Measurements from ENCODE around the gene LEMD1.

Gene LEMD1

DNA sequence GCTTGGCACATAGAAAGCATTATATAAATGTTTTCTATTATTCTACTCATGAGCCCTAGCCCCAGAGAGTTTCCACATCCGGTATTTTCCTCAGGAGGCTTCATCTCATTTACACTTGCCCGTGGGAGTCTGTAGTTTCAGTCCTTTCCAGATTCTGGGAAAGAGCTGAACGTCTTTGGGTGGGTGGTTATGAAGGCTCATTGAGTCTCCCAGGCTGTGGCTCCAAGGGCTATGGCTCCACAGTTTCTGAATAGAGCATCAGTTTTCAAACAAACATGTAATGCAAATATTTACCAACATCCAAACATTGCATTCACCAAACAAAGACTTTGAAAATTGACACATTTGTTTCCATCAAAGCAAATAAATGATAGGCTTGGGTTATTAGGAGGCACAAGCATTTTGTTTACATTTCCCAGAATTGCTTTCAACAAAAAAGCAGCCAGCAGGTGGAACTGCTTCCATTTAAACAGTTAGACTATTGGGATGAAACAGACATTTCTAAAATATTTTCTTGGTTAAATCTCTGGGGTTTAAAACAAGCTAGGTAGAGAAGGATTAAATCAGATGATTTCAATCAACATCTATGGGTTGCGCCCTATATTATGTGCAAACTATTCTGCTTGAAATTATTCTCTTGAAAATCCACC, 1.3 kb upstream of the LEMD1 start:
- H3K9me3 ChIP-seq (ENCODE audit: insufficient read depth, low read depth, low read length) = no peaks in the 10 kb centered on the region
- no peak overlapping the region for H2AK5ac ChIP-seq (ENCODE audit: low read length)
- no peak overlapping the region for H3K14ac ChIP-seq (ENCODE audit: low read length)
- H3K18ac ChIP-seq (ENCODE audit: low read length) = no peak overlapping the region
- no peak overlapping the region for H4K8ac ChIP-seq (ENCODE audit: low read depth, low read length)
- H4K12ac ChIP-seq (ENCODE audit: low read depth, low read length) = no peak overlapping the region
- H3K9ac ChIP-seq (ENCODE audit: low read length) = no peak overlapping the region
- no peak overlapping the region for H3K4me2 ChIP-seq (ENCODE audit: low read length)
- H3K79me1 ChIP-seq (ENCODE audit: low read length) = no peaks in the 10 kb centered on the region
- no peak overlapping the region for H3K4me3 ChIP-seq (ENCODE audit: low read depth, low read length)
- no peak overlapping the region for H2AFZ ChIP-seq (ENCODE audit: insufficient read depth, low read length, poor library complexity)
- H2BK12ac ChIP-seq (ENCODE audit: low read length) = no peak overlapping the region
- no peak overlapping the region for H2BK120ac ChIP-seq (ENCODE audit: insufficient read depth, low read length, poor library complexity)
- no peak overlapping the region for H3K4ac ChIP-seq (ENCODE audit: low read depth, low read length)
- no peak overlapping the region for H3K23ac ChIP-seq (ENCODE audit: low read length)
- no peaks in the 10 kb centered on the region for H3K4me1 ChIP-seq (ENCODE audit: control insufficient read depth in 1 of 2, insufficient read depth in 2 of 2, low read length in 2 of 2)
- H3K27ac ChIP-seq (ENCODE audit: low read depth, low read length) = no peak overlapping the region
- no peaks in the 10 kb centered on the region for H3K36me3 ChIP-seq (ENCODE audit: control insufficient read depth in 1 of 2, insufficient read depth in 2 of 2, low read length in 2 of 2)
- no peak overlapping the region for H4K91ac ChIP-seq (ENCODE audit: low read depth, low read length)
- H2BK5ac ChIP-seq (ENCODE audit: low read depth, low read length, poor library complexity) = no peak overlapping the region
- no peaks in the 10 kb centered on the region for H3K79me2 ChIP-seq (ENCODE audit: control insufficient read depth, insufficient read depth, low read length, poor library complexity)
- H3K27me3 ChIP-seq (ENCODE audit: insufficient read depth, low read length) = no peaks in the 10 kb centered on the region
- no CpG with 5 or more reads among the region's 4 CpGs for WGBS (ENCODE audit: extremely low coverage, insufficient coverage, insufficient read length)
- DNase-seq = no peak

DNA sequence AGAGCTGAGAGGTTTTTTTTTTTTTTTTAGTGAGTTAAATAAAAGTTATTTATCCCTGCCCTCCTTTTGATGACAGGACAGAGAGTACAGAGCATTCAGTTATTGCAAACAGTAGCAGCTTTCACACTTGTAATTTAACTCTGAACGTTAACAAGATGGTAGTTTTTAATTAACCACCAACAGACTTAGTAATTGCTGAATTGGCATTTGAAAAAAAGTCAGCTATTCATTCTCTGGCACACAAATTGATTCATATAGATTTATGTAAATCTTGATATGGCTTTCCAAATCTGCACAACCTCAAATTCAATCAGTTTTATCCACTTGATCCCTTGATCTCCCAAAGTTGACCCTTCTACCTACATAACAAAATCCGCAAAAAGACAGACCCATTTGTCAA, 918 bp downstream of the LEMD1 start:
- Histone ChIP-seq H3K27ac (ENCODE audit: low read depth, low read length) (no peak overlapping the region), H2BK5ac (ENCODE audit: low read depth, low read length, poor library complexity) (no peak overlapping the region), H3K79me2 (ENCODE audit: control insufficient read depth, insufficient read depth, low read length, poor library complexity) (no peaks in the 10 kb centered on the region), H2AFZ (ENCODE audit: insufficient read depth, low read length, poor library complexity) (no peak overlapping the region), H3K14ac (ENCODE audit: low read length) (no peak overlapping the region), H4K8ac (ENCODE audit: low read depth, low read length) (no peak overlapping the region), H3K4me3 (ENCODE audit: low read depth, low read length) (no peak overlapping the region), H3K36me3 (ENCODE audit: control insufficient read depth in 1 of 2, insufficient read depth in 2 of 2, low read length in 2 of 2) (no peaks in the 10 kb centered on the region), H3K4me2 (ENCODE audit: low read length) (no peak overlapping the region), H3K9me3 (ENCODE audit: insufficient read depth, low read depth, low read length) (no peaks in the 10 kb centered on the region), H3K4ac (ENCODE audit: low read depth, low read length) (no peak overlapping the region), H4K12ac (ENCODE audit: low read depth, low read length) (no peak overlapping the region), H2BK120ac (ENCODE audit: insufficient read depth, low read length, poor library complexity) (no peak overlapping the region), H3K18ac (ENCODE audit: low read length) (no peak overlapping the region), H4K91ac (ENCODE audit: low read depth, low read length) (no peak overlapping the region), H2BK12ac (ENCODE audit: low read length) (no peak overlapping the region), H3K4me1 (ENCODE audit: control insufficient read depth in 1 of 2, insufficient read depth in 2 of 2, low read length in 2 of 2) (no peaks in the 10 kb centered on the region), H3K23ac (ENCODE audit: low read length) (no peak overlapping the region), H2AK5ac (ENCODE audit: low read length) (no peak overlapping the region), H3K79me1 (ENCODE audit: low read length) (no peaks in the 10 kb centered on the region), H3K9ac (ENCODE audit: low read length) (no peak overlapping the region), H3K27me3 (ENCODE audit: insufficient read depth, low read length) (no peaks in the 10 kb centered on the region)
- no peak for DNase-seq
- WGBS (ENCODE audit: extremely low coverage, insufficient coverage, insufficient read length) = no CpG with 5 or more reads among the region's 2 CpGs

DNA sequence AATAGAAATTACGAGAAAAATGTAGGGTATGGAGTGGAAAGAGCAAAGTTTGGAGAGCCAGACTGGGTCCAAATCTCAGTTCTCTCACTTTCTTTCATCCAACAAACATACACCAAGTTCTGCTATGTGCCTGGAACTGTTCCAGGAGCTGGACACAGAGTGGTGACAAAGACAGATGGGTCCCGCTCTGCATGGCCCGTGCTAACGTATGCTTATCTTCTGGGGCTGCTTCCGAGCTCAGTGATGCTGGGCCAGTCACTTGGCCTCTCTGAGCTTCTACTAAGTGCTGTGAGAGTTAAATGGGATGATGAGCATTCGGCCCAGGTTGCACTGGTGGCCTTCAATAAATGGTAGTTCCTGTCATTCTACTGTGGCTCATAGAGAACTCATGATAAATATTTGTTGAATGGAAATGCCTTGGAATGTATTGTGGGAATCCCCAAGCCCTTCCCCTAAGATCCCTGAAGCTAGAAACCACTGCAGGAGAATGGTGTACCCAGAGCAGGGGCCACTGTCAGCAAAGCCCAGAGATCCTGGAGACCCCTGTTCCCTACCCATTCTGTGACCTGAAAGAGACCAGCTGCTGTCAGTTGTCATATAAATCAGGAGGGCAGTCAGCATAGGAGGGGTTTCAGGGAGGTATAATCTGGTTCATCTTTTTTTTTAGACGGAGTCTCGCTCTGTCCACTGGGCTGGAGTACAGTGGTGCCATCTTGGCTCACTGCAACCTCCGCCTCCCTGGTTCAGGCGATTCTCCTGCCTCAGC, 3.8 kb downstream of the LEMD1 start:
- Histone ChIP-seq H3K4me1 (ENCODE audit: control insufficient read depth in 1 of 2, insufficient read depth in 2 of 2, low read length in 2 of 2) (no peaks in the 10 kb centered on the region), H4K8ac (ENCODE audit: low read depth, low read length) (no peak overlapping the region), H2BK12ac (ENCODE audit: low read length) (no peak overlapping the region), H2AFZ (ENCODE audit: insufficient read depth, low read length, poor library complexity) (no peak overlapping the region), H2AK5ac (ENCODE audit: low read length) (no peak overlapping the region), H3K4me2 (ENCODE audit: low read length) (no peak overlapping the region), H2BK5ac (ENCODE audit: low read depth, low read length, poor library complexity) (no peak overlapping the region), H3K18ac (ENCODE audit: low read length) (no peak overlapping the region), H4K12ac (ENCODE audit: low read depth, low read length) (no peak overlapping the region), H3K27me3 (ENCODE audit: insufficient read depth, low read length) (no peaks in the 10 kb centered on the region), H3K79me1 (ENCODE audit: low read length) (no peaks in the 10 kb centered on the region), H3K27ac (ENCODE audit: low read depth, low read length) (no peak overlapping the region), H2BK120ac (ENCODE audit: insufficient read depth, low read length, poor library complexity) (no peak overlapping the region), H3K79me2 (ENCODE audit: control insufficient read depth, insufficient read depth, low read length, poor library complexity) (no peaks in the 10 kb centered on the region), H3K23ac (ENCODE audit: low read length) (no peak overlapping the region), H3K9me3 (ENCODE audit: insufficient read depth, low read depth, low read length) (no peaks in the 10 kb centered on the region), H3K36me3 (ENCODE audit: control insufficient read depth in 1 of 2, insufficient read depth in 2 of 2, low read length in 2 of 2) (no peaks in the 10 kb centered on the region), H3K4ac (ENCODE audit: low read depth, low read length) (no peak overlapping the region), H3K9ac (ENCODE audit: low read length) (no peak overlapping the region), H3K14ac (ENCODE audit: low read length) (no peak overlapping the region), H3K4me3 (ENCODE audit: low read depth, low read length) (no peak overlapping the region), H4K91ac (ENCODE audit: low read depth, low read length) (no peak overlapping the region)
- DNase-seq = no peak
- no CpG with 5 or more reads among the region's 10 CpGs for WGBS (ENCODE audit: extremely low coverage, insufficient coverage, insufficient read length)

DNA sequence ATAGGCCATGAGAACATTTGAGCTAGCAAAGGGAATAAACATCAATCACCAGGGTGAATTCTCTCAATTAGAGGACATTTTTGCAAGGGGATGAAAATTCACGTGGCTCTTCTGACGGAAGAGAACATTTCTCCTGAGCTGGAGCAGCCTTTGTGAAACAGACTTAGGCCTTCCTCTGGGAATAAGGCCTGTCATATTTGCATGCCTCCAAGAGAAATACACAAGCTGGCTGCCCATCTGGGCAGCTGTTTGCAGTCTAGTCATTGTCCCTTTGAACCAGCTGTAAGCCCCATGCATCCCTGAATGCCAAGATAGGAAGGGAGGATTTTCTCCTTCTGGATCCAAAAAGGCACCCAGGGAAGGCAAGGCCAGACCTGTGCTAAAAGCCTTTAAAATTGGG, 5.5 kb downstream of the LEMD1 start:
- Histone ChIP-seq H3K27me3 (ENCODE audit: insufficient read depth, low read length) (no peaks in the 10 kb centered on the region), H3K4ac (ENCODE audit: low read depth, low read length) (no peak overlapping the region), H3K4me3 (ENCODE audit: low read depth, low read length) (no peak overlapping the region), H3K14ac (ENCODE audit: low read length) (no peak overlapping the region), H3K9me3 (ENCODE audit: insufficient read depth, low read depth, low read length) (no peaks in the 10 kb centered on the region), H2AFZ (ENCODE audit: insufficient read depth, low read length, poor library complexity) (no peak overlapping the region), H3K79me2 (ENCODE audit: control insufficient read depth, insufficient read depth, low read length, poor library complexity) (no peaks in the 10 kb centered on the region), H3K18ac (ENCODE audit: low read length) (no peak overlapping the region), H2AK5ac (ENCODE audit: low read length) (no peak overlapping the region), H3K27ac (ENCODE audit: low read depth, low read length) (no peak overlapping the region), H3K79me1 (ENCODE audit: low read length) (no peaks in the 10 kb centered on the region), H2BK12ac (ENCODE audit: low read length) (no peak overlapping the region), H3K4me2 (ENCODE audit: low read length) (no peak overlapping the region), H4K91ac (ENCODE audit: low read depth, low read length) (no peak overlapping the region), H2BK120ac (ENCODE audit: insufficient read depth, low read length, poor library complexity) (no peak overlapping the region), H4K12ac (ENCODE audit: low read depth, low read length) (no peak overlapping the region), H3K4me1 (ENCODE audit: control insufficient read depth in 1 of 2, insufficient read depth in 2 of 2, low read length in 2 of 2) (no peaks in the 10 kb centered on the region), H4K8ac (ENCODE audit: low read depth, low read length) (no peak overlapping the region), H3K36me3 (ENCODE audit: control insufficient read depth in 1 of 2, insufficient read depth in 2 of 2, low read length in 2 of 2) (no peaks in the 10 kb centered on the region), H3K9ac (ENCODE audit: low read length) (no peak overlapping the region), H3K23ac (ENCODE audit: low read length) (no peak overlapping the region), H2BK5ac (ENCODE audit: low read depth, low read length, poor library complexity) (no peak overlapping the region)
- no peak for DNase-seq
- no CpG with 5 or more reads among the region's 2 CpGs for WGBS (ENCODE audit: extremely low coverage, insufficient coverage, insufficient read length)

Data from trophoblast cell (in vitro differentiated cells and primary cell).